Measurements from ENCODE around the gene FEZF2.

FEZF2 gene

DNA sequence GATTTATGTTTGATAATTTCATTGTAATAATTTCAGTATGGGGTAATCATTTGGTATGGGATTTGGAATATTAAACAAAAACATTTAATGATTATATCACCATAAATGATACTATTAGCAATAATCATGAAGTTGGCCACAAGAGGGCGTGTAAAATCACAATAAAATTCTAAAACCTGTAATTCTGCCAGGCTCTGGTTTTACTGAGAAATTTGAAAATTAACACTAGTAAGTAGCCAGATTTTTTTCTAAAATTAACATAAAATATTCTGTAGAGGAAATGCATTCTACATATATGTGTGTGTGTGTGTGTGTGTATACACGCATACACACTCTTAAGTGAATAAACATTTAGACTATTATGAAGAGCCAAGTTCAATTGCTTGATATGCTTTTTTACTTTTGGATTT is 40.5 kb downstream of the FEZF2 start:
- no peak for DNase-seq (ENCODE audit: low read depth in 4 of 4, low spot score in 1 of 4)

DNA sequence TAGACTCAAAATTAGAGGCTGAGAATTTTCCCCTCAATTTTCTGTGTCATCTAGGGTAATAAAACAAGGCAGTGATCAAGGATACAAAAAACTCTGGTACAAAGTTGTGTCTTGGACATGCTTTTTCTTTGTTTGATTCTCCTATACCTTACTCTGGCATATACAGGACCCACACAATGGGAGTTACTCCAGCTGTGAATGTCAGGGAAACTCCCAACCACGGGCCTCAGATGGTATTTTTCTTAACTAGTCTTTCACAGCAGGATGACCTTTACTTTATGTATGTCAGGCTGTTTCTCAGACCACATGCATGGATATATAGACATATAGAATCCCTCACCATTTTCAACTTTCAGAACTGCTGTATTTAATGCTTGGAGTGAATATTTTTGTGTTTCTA is 41.3 kb downstream of the FEZF2 start:
- DNase-seq (ENCODE audit: low read depth in 4 of 4, low spot score in 1 of 4) = no peak

DNA sequence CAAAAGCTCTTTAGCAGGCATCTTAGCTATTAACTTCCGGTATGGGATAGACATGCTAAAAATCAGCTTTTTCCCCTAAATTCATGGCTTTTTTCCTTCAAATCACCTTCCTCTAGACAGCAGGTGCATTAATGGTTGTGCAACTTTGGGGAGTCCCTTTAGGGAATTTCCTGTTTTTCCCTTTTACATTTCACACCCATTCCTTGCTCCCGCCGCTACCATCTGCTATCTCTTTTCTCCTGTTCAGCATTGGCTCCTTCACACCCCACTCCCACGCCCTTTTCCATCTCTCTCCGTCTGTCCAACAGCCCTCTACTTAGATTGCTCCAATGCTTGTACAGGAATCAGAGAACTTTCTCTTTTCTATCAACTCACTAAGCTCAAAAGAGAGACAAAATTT is 43.4 kb downstream of the FEZF2 start:
- DNase-seq (ENCODE audit: low read depth in 4 of 4, low spot score in 1 of 4) = no peak

DNA sequence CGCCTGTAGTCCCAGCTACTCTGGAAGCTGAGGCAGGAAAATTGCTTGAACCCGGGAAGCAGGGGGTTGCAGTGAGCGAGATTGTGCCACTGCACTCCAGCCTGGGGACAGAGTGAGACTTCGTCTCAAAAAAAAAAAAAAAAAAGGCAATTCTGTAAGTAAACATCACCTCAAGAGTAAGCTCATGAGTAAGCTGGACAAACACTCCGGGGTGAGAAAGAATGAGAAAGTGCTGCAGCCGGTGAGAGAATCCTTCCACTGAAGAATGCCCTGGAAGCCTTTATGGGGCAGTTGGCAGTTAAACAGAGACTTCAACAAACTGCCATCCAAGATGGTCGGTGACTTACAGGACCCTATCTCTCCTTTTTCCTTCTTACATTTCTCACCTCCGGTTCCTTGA is 47.5 kb downstream of the FEZF2 start:
- DNase-seq (ENCODE audit: low read depth in 4 of 4, low spot score in 1 of 4) = no peak

DNA sequence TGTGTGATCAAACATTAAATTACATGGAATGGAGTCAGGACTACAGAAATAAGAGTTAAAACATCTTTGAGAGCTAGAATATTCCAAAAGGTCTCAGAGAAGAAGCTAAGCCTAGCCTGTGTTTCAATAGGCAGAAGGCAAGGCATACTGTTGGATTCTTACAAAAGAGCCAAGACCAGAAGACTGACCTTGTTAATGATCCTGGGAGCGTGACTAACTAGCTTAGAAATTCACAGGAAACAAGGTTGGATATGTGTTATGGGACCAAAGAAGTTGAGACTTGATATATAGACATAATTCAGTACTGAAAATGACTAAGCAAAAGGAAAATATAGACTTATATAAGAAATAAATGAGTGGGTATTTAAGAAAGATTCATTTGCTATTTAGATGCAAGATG is 50.1 kb downstream of the FEZF2 start:
- no peak for DNase-seq (ENCODE audit: low read depth in 4 of 4, low spot score in 1 of 4)
